Limb (tissue), 2 donors: ENCODE results near the gene GRIN1.

ENCODE experiments used
- DNase-seq, 2 donors: peaks; one replicate each; pipeline ENCODE4 v3.0.0-alpha.2; 2016; ENCODE audit errors: extremely low spot score in 2 of 2

GRIN1 gene

GRCh38 chr9:137178201-137178938 lies 39.4 kb downstream of the GRIN1 start:
- DNase-seq = no peak

GRCh38 chr9:137178939-137179630 lies 40.1 kb downstream of the GRIN1 start:
- DNase-seq = no peak

GRCh38 chr9:137179761-137180160 lies 40.8 kb downstream of the GRIN1 start:
- no peak for DNase-seq

GRCh38 chr9:137180491-137180890 lies 41.5 kb downstream of the GRIN1 start:
- DNase-seq = no peak

GRCh38 chr9:137181680-137182079 lies 42.7 kb downstream of the GRIN1 start:
- no peak for DNase-seq

- no peak for DNase-seq
Observed at GRCh38 chr9:137182836-137183235, 43.9 kb downstream of the GRIN1 start.

GRCh38 chr9:137183980-137184595 lies 45.1 kb downstream of the GRIN1 start:
- no peak for DNase-seq

- no peak for DNase-seq
Observed at GRCh38 chr9:137184881-137185660, 46.1 kb downstream of the GRIN1 start.

GRCh38 chr9:137185921-137186320 lies 47.0 kb downstream of the GRIN1 start:
- DNase-seq = no peak

- DNase-seq = no peak
Observed at GRCh38 chr9:137186385-137186784, 47.4 kb downstream of the GRIN1 start.

- no peak for DNase-seq
Observed at GRCh38 chr9:137187386-137187785, 48.4 kb downstream of the GRIN1 start.

GRCh38 chr9:137188086-137188489 lies 49.1 kb downstream of the GRIN1 start:
- no peak for DNase-seq

- DNase-seq = peak; percentile 88 to 98
Observed at GRCh38 chr9:137188490-137189296, 49.7 kb downstream of the GRIN1 start, which contains the start of the genes ANAPC2 and SSNA1. Gene ANAPC2, minus strand, starts transcription at chr9:137188560. Its CDS starts 28 bp downstream, at chr9:137188532. Gene SSNA1, plus strand, starts transcription at chr9:137188676. Its CDS starts 51 bp downstream, at chr9:137188727.

- no peak for DNase-seq
Observed at GRCh38 chr9:137189297-137190295, 50.6 kb downstream of the GRIN1 start.

- no peak for DNase-seq
Observed at GRCh38 chr9:137190315-137190856, 51.4 kb downstream of the GRIN1 start.

GRCh38 chr9:137191245-137191644 lies 52.3 kb downstream of the GRIN1 start:
- no peak for DNase-seq

- no peak for DNase-seq
Observed at GRCh38 chr9:137191691-137192447, 52.9 kb downstream of the GRIN1 start.

- no peak for DNase-seq
Observed at GRCh38 chr9:137192448-137192780, 53.5 kb downstream of the GRIN1 start.

GRCh38 chr9:137192859-137193258 lies 53.9 kb downstream of the GRIN1 start:
- no peak for DNase-seq
